RWPE2 (cell line): ENCODE results near the gene PALD1.

Experiments used
- ATAC-seq: fragments of 200-7000 bp; cut with Tn5 transposase; 3 replicates; pipeline ENCODE4 v1.9.1; 2021; ENCODE audit warnings: low read depth
- DNase-seq: peaks from one replicate; pipeline ENCODE4 v3.0.0-alpha.2; 2020; ENCODE audit warnings: low spot score
- H3K27ac ChIP-seq: fragments of 450-650 bp; 2 replicates; pipeline ENCODE4 v1.5.1; 2017; ENCODE audit warnings: mild to moderate bottlenecking; ENCODE audit not compliant: poor library complexity, severe bottlenecking
- H3K27me3 ChIP-seq: fragments of 250-450 bp; sonication (Bioruptor Pico); 2 replicates; pipeline ENCODE4 v1.5.1; 2021; ENCODE audit warnings: mild to moderate bottlenecking, moderate library complexity; ENCODE audit not compliant: insufficient read depth, poor library complexity, severe bottlenecking
- H3K36me3 ChIP-seq: fragments of 250-450 bp; sonication (Bioruptor Pico); 2 replicates; pipeline ENCODE4 v1.5.1; 2020; ENCODE audit warnings: low read depth, mild to moderate bottlenecking, moderate library complexity
- H3K4me1 ChIP-seq: fragments of 250-450 bp; sonication (Bioruptor Pico); 2 replicates; pipeline ENCODE4 v1.5.1; 2021; ENCODE audit warnings: mild to moderate bottlenecking, moderate library complexity; ENCODE audit not compliant: insufficient read depth, poor library complexity, severe bottlenecking
- H3K4me3 ChIP-seq: fragments of 250-450 bp; sonication (Bioruptor Pico); 2 replicates; pipeline ENCODE4 v1.5.1; 2021; ENCODE audit warnings: mild to moderate bottlenecking, moderate library complexity; ENCODE audit not compliant: severe bottlenecking
- H3K9me3 ChIP-seq: fragments of 250-450 bp; sonication (Bioruptor Pico); 2 replicates; pipeline ENCODE4 v1.5.1; 2021; ENCODE audit warnings: mild to moderate bottlenecking, moderate library complexity; ENCODE audit not compliant: severe bottlenecking
- TF ChIP-seq, protein P1 (sequence below): fragments of 450-650 bp; IDR thresholded peaks from one replicate; pipeline ENCODE4 v1.5.1; 2017; ENCODE audit warnings: mild to moderate bottlenecking, moderate library complexity; ENCODE audit not compliant: poor library complexity, severe bottlenecking

The PALD1 gene

DNA sequence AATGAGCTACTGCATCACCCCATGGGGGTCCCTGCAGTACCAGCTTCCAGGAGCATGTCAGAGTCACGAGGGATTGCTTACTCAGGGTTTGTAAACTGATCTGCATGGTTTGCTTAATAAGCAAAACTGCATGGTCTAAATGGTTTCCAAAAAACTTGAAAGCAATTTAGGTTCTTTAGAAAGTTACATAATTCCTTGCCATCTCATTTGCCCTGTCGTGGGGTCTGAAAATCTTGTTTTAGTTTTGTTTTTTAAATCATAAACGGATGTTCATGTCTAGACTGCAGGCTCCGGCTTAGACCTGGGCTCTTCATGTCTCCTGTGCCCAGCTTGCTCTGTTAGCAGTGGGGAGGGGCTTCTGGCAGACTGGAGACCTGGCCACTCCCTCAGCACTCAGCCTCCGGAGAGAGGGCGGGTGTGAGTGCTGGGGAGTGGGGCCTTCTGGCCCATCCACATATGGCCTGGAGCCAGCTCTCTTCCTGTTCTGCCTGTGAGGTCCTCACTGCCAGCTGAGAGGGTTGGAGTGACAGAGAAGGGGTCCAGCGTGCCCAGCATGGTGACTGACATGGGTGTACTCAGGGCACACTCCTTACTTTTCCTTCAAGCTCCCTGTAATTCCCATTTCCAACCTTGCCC is 106.5 kb downstream of the PALD1 start:
- H3K4me1 ChIP-seq, result peaks cover 1% of the 10 kb centered on the region
- H3K27me3 ChIP-seq, result no peaks in the 10 kb centered on the region
- no peaks in the 10 kb centered on the region for H3K36me3 ChIP-seq
- ATAC-seq (no peak), DNase-seq (no peak)
- no peak overlapping the region for H3K27ac ChIP-seq
- no peak overlapping the region for H3K4me3 ChIP-seq
- H3K9me3 ChIP-seq, result no peaks in the 10 kb centered on the region
- TF ChIP-seq, protein P1, sequence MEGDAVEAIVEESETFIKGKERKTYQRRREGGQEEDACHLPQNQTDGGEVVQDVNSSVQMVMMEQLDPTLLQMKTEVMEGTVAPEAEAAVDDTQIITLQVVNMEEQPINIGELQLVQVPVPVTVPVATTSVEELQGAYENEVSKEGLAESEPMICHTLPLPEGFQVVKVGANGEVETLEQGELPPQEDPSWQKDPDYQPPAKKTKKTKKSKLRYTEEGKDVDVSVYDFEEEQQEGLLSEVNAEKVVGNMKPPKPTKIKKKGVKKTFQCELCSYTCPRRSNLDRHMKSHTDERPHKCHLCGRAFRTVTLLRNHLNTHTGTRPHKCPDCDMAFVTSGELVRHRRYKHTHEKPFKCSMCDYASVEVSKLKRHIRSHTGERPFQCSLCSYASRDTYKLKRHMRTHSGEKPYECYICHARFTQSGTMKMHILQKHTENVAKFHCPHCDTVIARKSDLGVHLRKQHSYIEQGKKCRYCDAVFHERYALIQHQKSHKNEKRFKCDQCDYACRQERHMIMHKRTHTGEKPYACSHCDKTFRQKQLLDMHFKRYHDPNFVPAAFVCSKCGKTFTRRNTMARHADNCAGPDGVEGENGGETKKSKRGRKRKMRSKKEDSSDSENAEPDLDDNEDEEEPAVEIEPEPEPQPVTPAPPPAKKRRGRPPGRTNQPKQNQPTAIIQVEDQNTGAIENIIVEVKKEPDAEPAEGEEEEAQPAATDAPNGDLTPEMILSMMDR, result no peak

DNA sequence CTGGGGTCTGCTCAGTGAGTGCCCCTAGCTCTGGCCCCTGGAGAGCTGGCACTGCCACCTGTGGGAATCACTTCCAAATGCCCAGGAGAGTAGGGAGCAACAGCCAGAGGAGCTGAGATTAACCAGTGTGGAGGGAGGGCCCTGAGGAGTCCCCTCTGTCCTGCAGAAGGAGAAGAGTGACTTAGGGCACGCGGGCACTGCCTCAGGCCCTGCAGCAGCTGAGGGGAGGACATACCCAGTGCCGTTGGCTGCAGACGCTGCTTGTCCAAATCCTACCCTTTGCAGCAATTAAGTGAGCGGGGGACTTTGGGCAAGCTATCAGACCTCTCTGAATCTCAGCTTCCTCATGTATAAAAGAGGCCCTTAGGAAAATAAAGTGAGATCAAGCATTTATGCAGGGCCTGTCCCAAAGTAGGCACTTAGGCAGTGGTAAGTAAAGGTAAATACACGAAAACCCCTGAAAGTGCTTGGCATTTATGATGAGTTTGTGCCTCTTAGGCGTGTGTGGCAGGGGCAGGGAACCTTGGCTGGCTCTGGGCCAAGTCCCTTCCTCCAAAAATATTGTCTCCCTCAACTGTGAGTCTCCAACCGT is 107.1 kb downstream of the PALD1 start:
- H3K27me3 ChIP-seq, result no peaks in the 10 kb centered on the region
- no peaks in the 10 kb centered on the region for H3K36me3 ChIP-seq
- no peaks in the 10 kb centered on the region for H3K4me1 ChIP-seq
- DNase-seq (no peak), ATAC-seq (no peak)
- TF ChIP-seq, protein P1, result no peak
- no peak overlapping the region for H3K4me3 ChIP-seq
- no peak overlapping the region for H3K27ac ChIP-seq
- no peaks in the 10 kb centered on the region for H3K9me3 ChIP-seq

DNA sequence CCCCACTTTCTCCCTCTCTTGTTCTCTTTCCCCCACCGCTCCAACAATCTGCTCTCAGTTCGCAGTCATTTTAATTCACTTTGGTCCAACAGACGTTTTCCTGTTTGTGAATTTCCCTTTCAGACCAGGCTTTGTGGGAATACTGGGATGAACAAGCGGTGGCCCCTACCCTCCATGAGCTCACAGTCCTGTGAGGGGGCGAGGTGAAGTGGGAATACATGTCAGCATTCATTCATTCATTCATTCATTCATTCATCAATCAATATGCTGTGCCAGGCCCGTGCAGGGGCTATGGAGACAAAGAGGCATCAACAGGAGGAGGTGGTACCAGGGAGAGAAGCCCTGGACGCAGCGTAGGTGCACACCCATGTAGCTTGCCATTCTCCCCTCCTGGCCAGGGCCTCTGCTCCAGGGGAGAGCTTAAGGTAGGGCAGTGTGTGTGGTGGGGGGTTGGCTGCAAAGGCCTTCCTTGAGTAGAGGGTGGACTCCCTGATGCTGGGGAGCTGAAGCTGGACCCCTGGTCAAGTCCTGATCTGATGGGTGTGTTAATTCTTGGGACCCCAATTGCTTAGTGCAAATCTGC is 107.9 kb downstream of the PALD1 start:
- ATAC-seq (no peak), DNase-seq (no peak)
- TF ChIP-seq, protein P1, result no peak
- Histone ChIP-seq H3K36me3 (no peaks in the 10 kb centered on the region), H3K4me1 (no peaks in the 10 kb centered on the region), H3K9me3 (no peaks in the 10 kb centered on the region), H3K27ac (no peak overlapping the region), H3K4me3 (no peak overlapping the region), H3K27me3 (no peaks in the 10 kb centered on the region)

DNA sequence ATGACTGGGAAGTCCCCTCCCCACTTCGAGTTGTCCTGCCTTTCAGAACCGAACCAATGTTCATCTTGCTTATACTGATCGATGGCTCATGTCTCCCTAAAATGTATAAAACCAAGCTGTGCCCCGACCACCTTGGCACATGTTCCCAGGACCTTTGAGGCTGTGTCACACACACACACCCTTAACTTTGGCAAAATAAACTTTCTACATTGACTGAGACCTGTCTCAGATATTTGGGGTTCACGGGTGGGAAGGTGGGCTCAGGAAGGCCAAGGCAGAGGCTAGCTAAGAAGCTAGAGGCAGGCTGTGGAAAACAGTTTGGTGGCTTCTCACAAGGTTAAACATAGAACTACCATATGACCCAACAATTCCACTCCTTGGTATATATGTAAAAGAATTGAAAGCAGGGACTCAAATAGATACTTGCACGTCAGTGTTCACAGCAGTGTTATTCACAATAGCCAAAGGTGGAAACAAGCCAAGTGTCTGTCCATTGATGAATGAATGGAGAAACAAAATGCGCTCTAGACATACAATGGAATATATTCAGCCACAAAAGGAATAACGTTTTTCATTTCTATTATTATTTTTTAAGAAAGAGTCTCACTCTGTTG is 108.6 kb downstream of the PALD1 start:
- TF ChIP-seq, protein P1, result no peak
- ATAC-seq, result no peak
- DNase-seq, result no peak
- Histone ChIP-seq H3K36me3 (no peaks in the 10 kb centered on the region), H3K4me3 (no peak overlapping the region), H3K4me1 (no peaks in the 10 kb centered on the region), H3K27me3 (no peaks in the 10 kb centered on the region), H3K27ac (no peak overlapping the region), H3K9me3 (no peaks in the 10 kb centered on the region)
